GM23338 (cell line): ENCODE data around the gene POLR3K. TPM values are rescaled to one million over a fixed set of nuclear protein-coding genes. Genes with fewer than 3 reads are reported as not detected.

Source experiments
- ATAC-seq: fragments of 200-7000 bp; cut with Tn5 transposase; 3 replicates; pipeline ENCODE4 v1.9.1; 2020
- DNase-seq: peaks from one replicate; pipeline ENCODE4 v3.0.0-alpha.2; 2015; ENCODE audit warnings: low spot score
- H2AFZ ChIP-seq: fragments of 200-600 bp; sonication (generic); 2 replicates; pipeline ENCODE4 v1.8.0; 2016; ENCODE audit warnings: antibody characterized with exemption, mild to moderate bottlenecking, moderate library complexity
- H3F3A ChIP-seq: fragments of 200-600 bp; sonication (generic); replicated peaks from 2 replicates; pipeline ENCODE4 v1.8.0; 2017; ENCODE audit warnings: antibody characterized with exemption, mixed run types, low read depth
- H3K27ac ChIP-seq: fragments of 200-600 bp; sonication (generic); 2 replicates; pipeline ENCODE4 v1.6.1; 2016; ENCODE audit warnings: low read depth
- H3K27me3 ChIP-seq: fragments of 200-600 bp; sonication (generic); 2 replicates; pipeline ENCODE4 v1.8.0; 2016; ENCODE audit warnings: mild to moderate bottlenecking, mixed run types, moderate library complexity; ENCODE audit not compliant: insufficient read depth
- H3K36me3 ChIP-seq: fragments of 200-600 bp; sonication (generic); 2 replicates; pipeline ENCODE4 v1.8.0; 2016; ENCODE audit warnings: mild to moderate bottlenecking; ENCODE audit not compliant: insufficient read depth
- H3K4me1 ChIP-seq: fragments of 200-600 bp; sonication (generic); 2 replicates; pipeline ENCODE4 v1.8.0; 2016; ENCODE audit warnings: mild to moderate bottlenecking, moderate library complexity; ENCODE audit not compliant: insufficient read depth
- H3K4me2 ChIP-seq: fragments of 200-600 bp; sonication (generic); 2 replicates; pipeline ENCODE4 v1.7.1; 2017; ENCODE audit warnings: mixed run types
- H3K4me3 ChIP-seq: fragments of 200-600 bp; sonication (generic); 2 replicates; pipeline ENCODE4 v1.6.1; 2016; ENCODE audit warnings: mixed run types
- H3K79me2 ChIP-seq: fragments of 200-600 bp; sonication (generic); replicated peaks from 2 replicates; pipeline ENCODE4 v1.8.0; 2017; ENCODE audit warnings: mild to moderate bottlenecking; ENCODE audit not compliant: insufficient read depth
- H3K9me2 ChIP-seq: fragments of 200-600 bp; sonication (generic); 2 replicates; pipeline ENCODE4 v1.8.0; 2017; ENCODE audit not compliant: insufficient read depth
- H4K20me1 ChIP-seq: fragments of 200-600 bp; sonication (generic); replicated peaks from 2 replicates; pipeline ENCODE4 v1.8.0; 2017; ENCODE audit warnings: mild to moderate bottlenecking; ENCODE audit not compliant: insufficient read depth
- H3K27ac Mint-ChIP-seq: 2 replicates; pipeline ENCODE4 v1.8.0; 2020; ENCODE audit warnings: inconsistent platforms, mild to moderate bottlenecking, moderate library complexity, mixed read lengths
- H3K27me3 Mint-ChIP-seq: 3 replicates; pipeline ENCODE4 v1.8.0; 2022; ENCODE audit warnings: low read depth, mild to moderate bottlenecking, moderate library complexity, mixed read lengths, inconsistent platforms; ENCODE audit not compliant: insufficient read depth, poor library complexity
- H3K36me3 Mint-ChIP-seq: 3 replicates; pipeline ENCODE4 v1.8.0; 2021; ENCODE audit warnings: low read depth, mild to moderate bottlenecking, inconsistent platforms, moderate library complexity, mixed read lengths
- H3K4me1 Mint-ChIP-seq: 3 replicates; pipeline ENCODE4 v1.8.0; 2020; ENCODE audit warnings: mild to moderate bottlenecking, inconsistent platforms, mixed read lengths
- H3K4me3 Mint-ChIP-seq: 3 replicates; pipeline ENCODE4 v1.8.0; 2021; ENCODE audit warnings: moderate library complexity, mild to moderate bottlenecking, inconsistent platforms, mixed read lengths
- H3K9me3 Mint-ChIP-seq: 3 replicates; pipeline ENCODE4 v1.8.0; 2020; ENCODE audit warnings: moderate library complexity, mild to moderate bottlenecking, inconsistent platforms, mixed read lengths
- CREB1 ChIP-seq: fragments of 250-450 bp; sonication (Bioruptor Pico); IDR thresholded peaks from 2 replicates; pipeline ENCODE4 v1.5.0; 2020; ENCODE audit warnings: low read depth, mild to moderate bottlenecking, moderate library complexity
- EZH2 ChIP-seq: fragments of 200-600 bp; sonication (generic); IDR thresholded peaks from one replicate; pipeline ENCODE4 v1.8.0; 2017; ENCODE audit warnings: antibody characterized with exemption, mild to moderate bottlenecking, low read depth; ENCODE audit not compliant: unreplicated experiment
- EZH2phosphoT487 ChIP-seq: fragments of 200-600 bp; sonication (generic); IDR thresholded peaks from one replicate; pipeline ENCODE4 v1.8.1; 2018; ENCODE audit warnings: antibody characterized with exemption; ENCODE audit not compliant: unreplicated experiment
- NANOG ChIP-seq: IDR thresholded peaks from 2 replicates; pipeline ENCODE4 v1.6.1; 2016; ENCODE audit warnings: antibody characterized with exemption, borderline replicate concordance
- REST ChIP-seq: IDR thresholded peaks from one replicate; pipeline ENCODE4 v1.6.1; 2018; ENCODE audit warnings: antibody characterized with exemption; ENCODE audit not compliant: unreplicated experiment
- ZNF114 ChIP-seq: fragments of 250-450 bp; sonication (Bioruptor Pico); IDR thresholded peaks from 2 replicates; pipeline ENCODE4 v1.5.0; 2020; ENCODE audit warnings: mild to moderate bottlenecking, moderate library complexity
- ZNF331 ChIP-seq: fragments of 250-450 bp; sonication (Bioruptor Pico); IDR thresholded peaks from 2 replicates; pipeline ENCODE4 v1.5.0; 2020; ENCODE audit warnings: low read depth, mild to moderate bottlenecking, moderate library complexity
- ZNF462 ChIP-seq: fragments of 250-450 bp; sonication (Bioruptor Pico); IDR thresholded peaks from 2 replicates; pipeline ENCODE4 v1.5.0; 2020; ENCODE audit warnings: mild to moderate bottlenecking, moderate library complexity
- polyA plus RNA-seq: library from polyadenylated mRNA; unstranded; fragments of >200 nt; fragmentation: Nextera tagmentation; extraction: Ambion mirVana; gene quantifications from 2 replicates; pipeline ENCODE4 v1.2.1, GENCODE V29; 2016
- total RNA-seq: library from RNA; depleted of rRNA; stranded (reverse); fragments of >200 nt; shearing (Covaris generic); gene quantifications from 2 replicates; pipeline ENCODE4 v1.2.3, GENCODE V29; 2014
- TF ChIP-seq, protein P1 (sequence below), 2 experiments: fragments of 200-600 bp in 1 of 2; sonication (generic) in 1 of 2; conservative IDR thresholded peaks; 2 replicates each; pipeline versions ENCODE4 v1.5.1 to v1.6.1; 2016 to 2017; ENCODE audit warnings: antibody characterized with exemption in 2 of 2, low read depth in 2 of 2, mild to moderate bottlenecking in 2 of 2, moderate library complexity in 1 of 2
- TF ChIP-seq, protein P2 (sequence below): IDR thresholded peaks from 2 replicates; pipeline ENCODE4 v1.6.1; 2016; ENCODE audit warnings: antibody characterized with exemption

Gene POLR3K
- total and polyA plus RNA-seq, 2 experiments from 2014 or later: 17.8 to 58.5 TPM

GRCh38 chr16:79151-80054 lies 26.0 kb upstream of the POLR3K start (continued):
- TF ChIP-seq, protein P1, sequence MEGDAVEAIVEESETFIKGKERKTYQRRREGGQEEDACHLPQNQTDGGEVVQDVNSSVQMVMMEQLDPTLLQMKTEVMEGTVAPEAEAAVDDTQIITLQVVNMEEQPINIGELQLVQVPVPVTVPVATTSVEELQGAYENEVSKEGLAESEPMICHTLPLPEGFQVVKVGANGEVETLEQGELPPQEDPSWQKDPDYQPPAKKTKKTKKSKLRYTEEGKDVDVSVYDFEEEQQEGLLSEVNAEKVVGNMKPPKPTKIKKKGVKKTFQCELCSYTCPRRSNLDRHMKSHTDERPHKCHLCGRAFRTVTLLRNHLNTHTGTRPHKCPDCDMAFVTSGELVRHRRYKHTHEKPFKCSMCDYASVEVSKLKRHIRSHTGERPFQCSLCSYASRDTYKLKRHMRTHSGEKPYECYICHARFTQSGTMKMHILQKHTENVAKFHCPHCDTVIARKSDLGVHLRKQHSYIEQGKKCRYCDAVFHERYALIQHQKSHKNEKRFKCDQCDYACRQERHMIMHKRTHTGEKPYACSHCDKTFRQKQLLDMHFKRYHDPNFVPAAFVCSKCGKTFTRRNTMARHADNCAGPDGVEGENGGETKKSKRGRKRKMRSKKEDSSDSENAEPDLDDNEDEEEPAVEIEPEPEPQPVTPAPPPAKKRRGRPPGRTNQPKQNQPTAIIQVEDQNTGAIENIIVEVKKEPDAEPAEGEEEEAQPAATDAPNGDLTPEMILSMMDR (conservative IDR thresholded peaks at IDR 0.05; ENCODE audit: low read depth in 2 of 2): no peak
- TF ChIP-seq REST (no peak), EZH2phosphoT487 (no peak), NANOG (no peak), ZNF331 (no peak)

- H3K27ac Mint-ChIP-seq: no peak overlapping the region
- H3K27ac ChIP-seq: no peak overlapping the region
- no peak for ATAC-seq
- no peak for TF ChIP-seq ZNF462 (CRISPR knock-in tag)
- TF ChIP-seq CREB1 (CRISPR knock-in tag): no peak
- TF ChIP-seq, protein P2, sequence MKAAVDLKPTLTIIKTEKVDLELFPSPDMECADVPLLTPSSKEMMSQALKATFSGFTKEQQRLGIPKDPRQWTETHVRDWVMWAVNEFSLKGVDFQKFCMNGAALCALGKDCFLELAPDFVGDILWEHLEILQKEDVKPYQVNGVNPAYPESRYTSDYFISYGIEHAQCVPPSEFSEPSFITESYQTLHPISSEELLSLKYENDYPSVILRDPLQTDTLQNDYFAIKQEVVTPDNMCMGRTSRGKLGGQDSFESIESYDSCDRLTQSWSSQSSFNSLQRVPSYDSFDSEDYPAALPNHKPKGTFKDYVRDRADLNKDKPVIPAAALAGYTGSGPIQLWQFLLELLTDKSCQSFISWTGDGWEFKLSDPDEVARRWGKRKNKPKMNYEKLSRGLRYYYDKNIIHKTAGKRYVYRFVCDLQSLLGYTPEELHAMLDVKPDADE: no peak
- TF ChIP-seq ZNF114 (CRISPR knock-in tag): no peak
- TF ChIP-seq EZH2phosphoT487: no peak
- no peak for TF ChIP-seq EZH2
Observed at GRCh38 chr16:78444-79150, 25.2 kb upstream of the POLR3K start.

More at GRCh38 chr16:78444-79150, 25.2 kb upstream of the POLR3K start:
- Histone ChIP-seq H3K36me3 (no peaks in the 10 kb centered on the region), H3K27me3 (no peaks in the 10 kb centered on the region), H2AFZ (no peak overlapping the region; the same call in 1 of the 2 replicates), H3F3A (peaks cover 17% of the 10 kb centered on the region; the same call in 1 of the 2 replicates), H3K4me2 (peak overlapping the region; percentile 84), H4K20me1 (no peaks in the 10 kb centered on the region), H3K4me3 (peak overlapping the region; percentile 64), H3K9me2 (no peaks in the 10 kb centered on the region), H3K79me2 (no peaks in the 10 kb centered on the region), H3K4me1 (peaks cover 37% of the 10 kb centered on the region)
- peaks cover 20% of the 10 kb centered on the region for H3K27me3 Mint-ChIP-seq
- no peaks in the 10 kb centered on the region for H3K9me3 Mint-ChIP-seq
- H3K4me3 Mint-ChIP-seq: peak overlapping the region; percentile 82
- DNase-seq: no peak
- peaks cover under 1% of the 10 kb centered on the region; the same call in 2 of the 3 replicates for H3K36me3 Mint-ChIP-seq
- peaks cover 40% of the 10 kb centered on the region for H3K4me1 Mint-ChIP-seq
